Activated CD8-positive, alpha-beta memory T cell treated with anti-CD3 and anti-CD28 coated beads, Interleukin-2, amount 50 U/mL, for 24 hours (primary cell): ENCODE measurements around the gene CDC42SE1.
"Not testable (repeated sequence)": the region's sequence is repeated elsewhere in the genome, so short reads cannot be mapped to it uniquely, and the experiment has no call there.

Experiments
- DNase-seq: peaks from one replicate; pipeline ENCODE4 v3.0.0-alpha.2; 2020; ENCODE audit errors: extremely low read depth

Gene CDC42SE1

GRCh38 chr1:151059109-151060006, at the start of gene CDC42SE1:
CDC42SE1 (minus strand) TSS chr1:151059622; CDS start chr1:151055730, 3,892 bp downstream.
- peak; percentile 62 for DNase-seq

- DNase-seq, result no peak
These were observed 48.9 kb upstream of the CDC42SE1 start for GRCh38 chr1:151108331-151108730.

GRCh38 chr1:151106894-151107293, 47.5 kb upstream of the CDC42SE1 start:
- DNase-seq, result no peak

GRCh38 chr1:151104630-151105029, 45.2 kb upstream of the CDC42SE1 start:
- no peak for DNase-seq

GRCh38 chr1:151098126-151098525, 38.7 kb upstream of the CDC42SE1 start:
- no peak for DNase-seq

- not testable (repeated sequence) for DNase-seq
These were observed 38.0 kb upstream of the CDC42SE1 start for GRCh38 chr1:151097426-151097825.

- DNase-seq, result no peak
These were observed 26.6 kb upstream of the CDC42SE1 start for GRCh38 chr1:151085953-151086559.

- no peak for DNase-seq
These were observed 12.8 kb upstream of the CDC42SE1 start for GRCh38 chr1:151072224-151072623.

- peak; percentile 68 for DNase-seq
These were observed 11.3 kb upstream of the CDC42SE1 start, which contains the start of gene GABPB2 for GRCh38 chr1:151070474-151071276. GABPB2 (plus strand) TSS chr1:151070761; CDS start chr1:151088190, 17,429 bp downstream.

- DNase-seq, result no peak
These were observed 9.7 kb upstream of the CDC42SE1 start for GRCh38 chr1:151069103-151069486.

GRCh38 chr1:151067185-151067584, 7.8 kb upstream of the CDC42SE1 start:
- no peak for DNase-seq

GRCh38 chr1:151065089-151065645, 5.7 kb upstream of the CDC42SE1 start:
- no peak for DNase-seq

- no peak for DNase-seq
These were observed 3.4 kb upstream of the CDC42SE1 start for GRCh38 chr1:151062741-151063371.

- DNase-seq, result no peak
These were observed 2.3 kb upstream of the CDC42SE1 start for GRCh38 chr1:151061704-151062103.

- no peak for DNase-seq
These were observed 1.4 kb upstream of the CDC42SE1 start for GRCh38 chr1:151060657-151061421.

GRCh38 chr1:151060007-151060656, 710 bp upstream of the CDC42SE1 start, which contains the start of gene MLLT11:
MLLT11 (plus strand) TSS chr1:151060397; CDS start chr1:151067225, 6,828 bp downstream.
- DNase-seq, result no peak

GRCh38 chr1:151058692-151059091, 730 bp downstream of the CDC42SE1 start:
- DNase-seq, result no peak

GRCh38 chr1:151056149-151056548, 3.3 kb downstream of the CDC42SE1 start:
- no peak for DNase-seq

GRCh38 chr1:151055581-151055980, 3.8 kb downstream of the CDC42SE1 start:
- DNase-seq, result no peak
